H9 (cell line): ENCODE measurements around the gene SPAG4. TPM values are rescaled to one million over a fixed set of nuclear protein-coding genes. Genes with fewer than 3 reads are reported as not detected.

Source experiments
- DNase-seq: peaks from one replicate; pipeline ENCODE4 v3.0.0-alpha.2; 2017
- H2AFZ ChIP-seq: one replicate; pipeline ENCODE4 v1.6.1; 2013; ENCODE audit warnings: mild to moderate bottlenecking, low read length, control low read depth, moderate library complexity
- H2AK5ac ChIP-seq: 2 replicates; pipeline ENCODE4 v1.6.1; 2013; ENCODE audit warnings: low read length, control low read depth, mixed read lengths; ENCODE audit not compliant: insufficient read length
- H2BK120ac ChIP-seq: one replicate; pipeline ENCODE4 v1.6.1; 2013; ENCODE audit warnings: low read depth, mild to moderate bottlenecking, low read length, control low read depth, inconsistent platforms; ENCODE audit not compliant: poor library complexity, severe bottlenecking
- H2BK12ac ChIP-seq: 2 replicates; pipeline ENCODE4 v1.6.1; 2013; ENCODE audit warnings: low read length, control low read depth, mixed read lengths, low read depth; ENCODE audit not compliant: insufficient read length
- H2BK15ac ChIP-seq: 2 replicates; pipeline ENCODE4 v1.6.1; 2013; ENCODE audit warnings: low read depth, low read length, control low read depth
- H2BK20ac ChIP-seq: one replicate; pipeline ENCODE4 v1.6.1; 2013; ENCODE audit warnings: low read depth, mild to moderate bottlenecking, low read length, control low read depth, inconsistent platforms; ENCODE audit not compliant: poor library complexity, severe bottlenecking
- H2BK5ac ChIP-seq: 2 replicates; pipeline ENCODE4 v1.6.1; 2013; ENCODE audit warnings: low read length, control low read depth, mixed read lengths; ENCODE audit not compliant: insufficient read length
- H3K14ac ChIP-seq: 2 replicates; pipeline ENCODE4 v1.6.1; 2013; ENCODE audit warnings: low read length, control low read depth; ENCODE audit not compliant: insufficient read depth
- H3K18ac ChIP-seq: 2 replicates; pipeline ENCODE4 v1.6.1; 2013; ENCODE audit warnings: low read depth, mild to moderate bottlenecking, mixed read lengths, low read length, control low read depth; ENCODE audit not compliant: insufficient read length
- H3K23ac ChIP-seq: 2 replicates; pipeline ENCODE4 v1.6.1; 2013; ENCODE audit warnings: low read length, control low read depth, mixed read lengths, low read depth; ENCODE audit not compliant: insufficient read length
- H3K23me2 ChIP-seq: 2 replicates; pipeline ENCODE4 v1.6.1; 2013; ENCODE audit warnings: low read depth, mild to moderate bottlenecking, mixed read lengths, low read length, control low read depth; ENCODE audit not compliant: insufficient read length, poor library complexity, severe bottlenecking
- H3K27ac ChIP-seq: 2 replicates; pipeline ENCODE4 v1.5.1; 2013; ENCODE audit warnings: low read length, control low read depth, mixed read lengths, low read depth; ENCODE audit not compliant: insufficient read length
- H3K27me3 ChIP-seq: 2 replicates; pipeline ENCODE4 v1.6.1; 2013; ENCODE audit warnings: low read length, control low read depth, inconsistent platforms; ENCODE audit not compliant: insufficient read depth
- H3K4ac ChIP-seq: 2 replicates; pipeline ENCODE4 v1.6.1; 2013; ENCODE audit warnings: low read depth, mild to moderate bottlenecking, control low read depth, inconsistent platforms, low read length, moderate library complexity
- H3K4me1 ChIP-seq: 2 replicates; pipeline ENCODE4 v1.6.1; 2013; ENCODE audit warnings: low read length, control low read depth, inconsistent platforms; ENCODE audit not compliant: insufficient read depth
- H3K4me2 ChIP-seq: 2 replicates; pipeline ENCODE4 v1.6.1; 2013; ENCODE audit warnings: low read length, control low read depth, mixed read lengths; ENCODE audit not compliant: insufficient read length, insufficient read depth
- H3K56ac ChIP-seq: 2 replicates; pipeline ENCODE4 v1.6.1; 2013; ENCODE audit warnings: low read depth, mild to moderate bottlenecking, mixed read lengths, low read length, control low read depth; ENCODE audit not compliant: insufficient read length
- H3K79me1 ChIP-seq: 2 replicates; pipeline ENCODE4 v1.6.1; 2013; ENCODE audit warnings: low read depth, mild to moderate bottlenecking, moderate library complexity, low read length, control low read depth, inconsistent platforms; ENCODE audit not compliant: insufficient read depth, poor library complexity, severe bottlenecking
- H3K79me2 ChIP-seq: 2 replicates; pipeline ENCODE4 v1.6.1; 2013; ENCODE audit warnings: low read length, control low read depth, inconsistent platforms; ENCODE audit not compliant: insufficient read depth
- H3K9ac ChIP-seq: 2 replicates; pipeline ENCODE4 v1.6.1; 2013; ENCODE audit warnings: low read length, control low read depth, mixed read lengths; ENCODE audit not compliant: insufficient read length; ENCODE audit errors: extremely low read depth
- H3K9me3 ChIP-seq: one replicate; pipeline ENCODE4 v1.6.1; 2013; ENCODE audit warnings: low read depth, low read length, inconsistent platforms; ENCODE audit not compliant: control insufficient read depth
- H3T11ph ChIP-seq: one replicate; pipeline ENCODE4 v1.6.1; 2013; ENCODE audit warnings: mild to moderate bottlenecking, low read length, control low read depth, inconsistent platforms
- H4K20me1 ChIP-seq: one replicate; pipeline ENCODE4 v1.6.1; 2013; ENCODE audit not compliant: control insufficient read depth, insufficient read length, insufficient read depth
- H4K5ac ChIP-seq: 2 replicates; pipeline ENCODE4 v1.6.1; 2013; ENCODE audit warnings: low read depth, mild to moderate bottlenecking, mixed read lengths, low read length, control low read depth; ENCODE audit not compliant: insufficient read length
- H4K8ac ChIP-seq: replicated peaks from 2 replicates; pipeline ENCODE4 v1.6.1; 2013; ENCODE audit warnings: low read length, control low read depth, mixed read lengths, low read depth; ENCODE audit not compliant: insufficient read length
- H4K91ac ChIP-seq: 2 replicates; pipeline ENCODE4 v1.6.1; 2013; ENCODE audit warnings: low read depth, mild to moderate bottlenecking, moderate library complexity, mixed read lengths, low read length, control low read depth; ENCODE audit not compliant: insufficient read length
- H3K27ac Mint-ChIP-seq, 3 experiments: 2 replicates in 2 of 3; 3 replicates in 1 of 3; pipeline ENCODE4 v1.8.0; 2020 to 2021; ENCODE audit warnings: mixed read lengths in 3 of 3, mild to moderate bottlenecking in 1 of 3, moderate library complexity in 1 of 3
- H3K27me3 Mint-ChIP-seq: 2 replicates; pipeline ENCODE4 v1.8.0; 2021; ENCODE audit warnings: low read depth, mild to moderate bottlenecking, moderate library complexity, mixed read lengths
- H3K36me3 Mint-ChIP-seq, 3 experiments: 2 replicates in 2 of 3; 3 replicates in 1 of 3; pipeline ENCODE4 v1.8.0; 2020 to 2021; ENCODE audit warnings: low read depth in 3 of 3, mixed read lengths in 3 of 3; ENCODE audit not compliant: insufficient read depth in 1 of 3
- H3K4me1 Mint-ChIP-seq, 2 experiments: 2 replicates each; pipeline ENCODE4 v1.8.0; 2020; ENCODE audit warnings: mixed read lengths in 2 of 2
- H3K4me3 Mint-ChIP-seq, 2 experiments: 2 replicates in 1 of 2; 3 replicates in 1 of 2; pipeline ENCODE4 v1.8.0; 2020 to 2021; ENCODE audit warnings: mild to moderate bottlenecking in 2 of 2, mixed read lengths in 2 of 2, moderate library complexity in 1 of 2
- H3K9me3 Mint-ChIP-seq, 2 experiments: 2 replicates in 1 of 2; 3 replicates in 1 of 2; pipeline ENCODE4 v1.8.0; 2020; ENCODE audit warnings: mild to moderate bottlenecking in 2 of 2, mixed read lengths in 2 of 2, moderate library complexity in 1 of 2
- WGBS: extraction: QIAGEN DNeasy Blood & Tissue Kit; methylation state at CpG from one replicate; pipeline ENCODE4 v1.1.7; 2013; ENCODE audit warnings: missing lambda C conversion rate, low lambda C conversion rate, mixed read lengths; ENCODE audit not compliant: insufficient read length; ENCODE audit errors: extremely low coverage; 5-methylcytosine and 5-hydroxymethylcytosine counted together
- total RNA-seq: library from RNA; stranded (reverse); gene quantifications from 2 replicates; pipeline ENCODE4 v1.2.1, GENCODE V29; 2021
- TF ChIP-seq, protein P1 (sequence below): fragments of 200-600 bp; sonication (generic); conservative IDR thresholded peaks from 3 replicates; pipeline ENCODE4 v1.8.0; 2021; ENCODE audit warnings: antibody characterized with exemption, mild to moderate bottlenecking

Gene SPAG4
- total RNA-seq, 1 experiment from 2014 or later = 4.9 TPM

DNA sequence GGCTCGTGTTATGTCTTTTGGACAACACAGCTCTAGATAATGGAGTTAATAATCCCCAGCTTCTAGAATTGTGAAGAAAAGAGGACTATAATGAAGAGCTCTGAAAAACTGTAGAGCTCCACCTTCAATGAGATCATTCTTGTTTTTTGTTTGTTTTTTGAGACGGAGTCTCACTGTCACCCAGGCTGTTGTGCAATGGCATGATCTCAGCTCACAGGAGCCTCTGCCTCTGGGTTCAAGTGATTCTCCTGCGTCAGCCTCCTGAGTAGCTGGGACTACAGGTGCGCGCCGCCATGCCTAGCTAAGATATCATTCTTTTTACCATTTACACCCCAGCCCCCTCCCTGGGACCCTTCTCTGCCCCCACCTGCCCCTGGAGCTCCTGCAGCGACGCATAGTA lies 37.2 kb upstream of the SPAG4 start:
- H3K27me3 Mint-ChIP-seq = peaks cover 5% of the 10 kb centered on the region
- H3K23ac ChIP-seq = no peak overlapping the region
- no peak overlapping the region for H3K4me3 Mint-ChIP-seq

More for the DNA sequence above, 37.2 kb upstream of the SPAG4 start:
- Histone ChIP-seq H3K18ac (no peak overlapping the region), H2BK120ac (no peak overlapping the region), H3K56ac (no peak overlapping the region), H2AFZ (no peak overlapping the region), H3K27ac (no peak overlapping the region), H3K9me3 (no peaks in the 10 kb centered on the region), H4K20me1 (no peaks in the 10 kb centered on the region), H3K79me2 (no peaks in the 10 kb centered on the region), H3K4me1 (no peaks in the 10 kb centered on the region), H2BK20ac (no peak overlapping the region), H3K79me1 (no peaks in the 10 kb centered on the region), H4K5ac (no peak overlapping the region), H3K23me2 (no peaks in the 10 kb centered on the region), H3K14ac (no peak overlapping the region), H3K4ac (no peak overlapping the region), H2BK5ac (no peak overlapping the region), H4K91ac (no peak overlapping the region), H2AK5ac (no peak overlapping the region), H3K9ac (no peak overlapping the region), H3K4me2 (no peak overlapping the region), H2BK15ac (no peak overlapping the region), H2BK12ac (no peak overlapping the region), H3T11ph (no peak overlapping the region), H3K27me3 (no peaks in the 10 kb centered on the region), H4K8ac (no peak overlapping the region)
- Mint-ChIP-seq H3K36me3 (peaks cover 0 to 4% (median 3%) of the 10 kb centered on the region in 3 experiments; a peak in 3 of 7 replicates), H3K27ac (no peak overlapping the region), H3K9me3 (peaks cover 0 to 4% of the 10 kb centered on the region in 2 experiments; a peak in 2 of 5 replicates), H3K4me1 (no peaks in the 10 kb centered on the region)
- no peak for DNase-seq
- TF ChIP-seq, protein P1, sequence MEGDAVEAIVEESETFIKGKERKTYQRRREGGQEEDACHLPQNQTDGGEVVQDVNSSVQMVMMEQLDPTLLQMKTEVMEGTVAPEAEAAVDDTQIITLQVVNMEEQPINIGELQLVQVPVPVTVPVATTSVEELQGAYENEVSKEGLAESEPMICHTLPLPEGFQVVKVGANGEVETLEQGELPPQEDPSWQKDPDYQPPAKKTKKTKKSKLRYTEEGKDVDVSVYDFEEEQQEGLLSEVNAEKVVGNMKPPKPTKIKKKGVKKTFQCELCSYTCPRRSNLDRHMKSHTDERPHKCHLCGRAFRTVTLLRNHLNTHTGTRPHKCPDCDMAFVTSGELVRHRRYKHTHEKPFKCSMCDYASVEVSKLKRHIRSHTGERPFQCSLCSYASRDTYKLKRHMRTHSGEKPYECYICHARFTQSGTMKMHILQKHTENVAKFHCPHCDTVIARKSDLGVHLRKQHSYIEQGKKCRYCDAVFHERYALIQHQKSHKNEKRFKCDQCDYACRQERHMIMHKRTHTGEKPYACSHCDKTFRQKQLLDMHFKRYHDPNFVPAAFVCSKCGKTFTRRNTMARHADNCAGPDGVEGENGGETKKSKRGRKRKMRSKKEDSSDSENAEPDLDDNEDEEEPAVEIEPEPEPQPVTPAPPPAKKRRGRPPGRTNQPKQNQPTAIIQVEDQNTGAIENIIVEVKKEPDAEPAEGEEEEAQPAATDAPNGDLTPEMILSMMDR = no peak
- WGBS = no CpG with 5 or more reads among the region's 8 CpGs
